Non-pigmented ciliary epithelial cell (primary cell): ENCODE results near the gene PPP2R2B.
A peak's percentile ranks its signal among the peaks of the same experiment; 100 is the strongest.
"Not testable (repeated sequence)": the region's sequence is repeated elsewhere in the genome, so short reads cannot be mapped to it uniquely, and the experiment has no call there.

Source experiments
- DNase-seq: peaks from one replicate; pipeline ENCODE4 v3.0.0-alpha.2; 2010; ENCODE audit warnings: low read depth

The PPP2R2B gene

DNA sequence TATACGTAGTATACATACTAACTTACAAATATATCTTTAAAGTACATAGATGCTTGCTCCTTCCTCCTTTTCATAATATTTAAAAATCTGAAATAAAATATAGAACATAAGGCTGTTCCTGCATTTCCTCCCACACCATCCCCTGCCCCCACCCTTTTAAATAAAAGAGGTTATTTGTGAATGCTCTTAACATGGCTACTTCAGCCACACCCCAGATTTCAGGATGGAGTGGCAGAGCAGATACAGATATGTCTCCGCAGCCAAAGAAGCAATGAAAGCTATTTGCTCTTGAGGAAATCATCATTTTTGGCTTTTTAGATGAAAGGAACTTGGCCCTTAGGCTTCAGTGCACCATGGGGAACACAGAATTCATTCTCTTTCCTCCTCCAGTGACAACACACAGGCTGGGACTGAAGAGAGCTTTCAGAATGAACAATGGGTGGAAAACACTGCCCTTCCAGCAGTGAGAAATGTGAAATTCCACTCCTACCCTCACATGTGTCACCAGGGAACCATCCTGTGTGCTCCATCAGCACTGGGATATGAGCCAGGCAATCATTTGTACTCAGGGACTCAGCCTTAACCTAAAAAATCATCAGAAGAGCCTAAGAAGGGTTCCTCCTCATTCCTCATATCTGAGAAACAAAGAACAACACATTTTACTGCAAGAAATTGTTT lies 134.3 kb downstream of the PPP2R2B start:
- peak; percentile 47 for DNase-seq

GRCh38 chr5:146734936-146735577 lies 143.5 kb downstream of the PPP2R2B start:
- DNase-seq: no peak

GRCh38 chr5:146732962-146733361 lies 145.6 kb downstream of the PPP2R2B start:
- DNase-seq: no peak

- DNase-seq: peak; percentile 91
Observed at GRCh38 chr5:146731909-146732659, 146.5 kb downstream of the PPP2R2B start.

DNA sequence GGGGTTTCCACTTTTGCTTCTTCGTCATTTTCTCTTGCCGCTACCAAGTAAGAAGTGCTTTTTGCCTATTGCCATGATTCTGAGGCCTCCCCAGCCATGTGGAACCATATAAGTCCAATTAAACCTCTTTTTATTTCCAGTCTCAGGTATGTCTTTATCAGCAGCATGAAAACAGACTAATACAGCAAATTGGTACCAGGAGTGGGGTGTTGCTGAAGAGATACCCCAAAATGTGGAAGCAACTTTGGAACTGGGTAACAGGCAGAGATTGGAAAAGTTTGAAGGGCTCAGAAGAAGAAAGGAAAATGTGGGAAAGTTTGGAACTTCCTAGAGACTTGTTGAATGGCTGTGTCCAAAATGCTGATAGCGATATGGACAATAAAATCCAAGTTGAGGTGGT lies 149.8 kb downstream of the PPP2R2B start:
- not testable (repeated sequence) for DNase-seq

- DNase-seq: no peak
Observed at GRCh38 chr5:146726891-146727290, 151.7 kb downstream of the PPP2R2B start.

DNA sequence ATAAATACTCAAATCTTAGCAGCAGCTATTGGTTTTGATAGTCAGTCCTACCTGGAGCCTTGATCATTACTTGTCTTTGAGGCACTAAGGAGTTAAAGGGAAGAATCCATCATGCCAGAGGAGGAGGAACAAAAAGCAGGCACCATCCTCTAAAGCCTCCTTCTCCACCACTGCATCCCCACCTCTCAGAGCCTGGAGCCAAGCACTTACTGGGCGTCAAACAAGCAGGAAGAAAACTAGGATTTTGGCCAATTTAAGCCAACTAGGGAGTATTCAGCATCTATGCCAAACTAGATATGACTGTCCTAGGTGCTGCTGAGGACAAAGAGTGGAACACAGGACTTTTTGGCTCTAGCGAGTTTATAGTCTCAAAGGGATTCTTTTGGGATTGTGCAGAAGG lies 152.5 kb downstream of the PPP2R2B start:
- no peak for DNase-seq

- no peak for DNase-seq
Observed at GRCh38 chr5:146725025-146725424, 153.5 kb downstream of the PPP2R2B start.

DNA sequence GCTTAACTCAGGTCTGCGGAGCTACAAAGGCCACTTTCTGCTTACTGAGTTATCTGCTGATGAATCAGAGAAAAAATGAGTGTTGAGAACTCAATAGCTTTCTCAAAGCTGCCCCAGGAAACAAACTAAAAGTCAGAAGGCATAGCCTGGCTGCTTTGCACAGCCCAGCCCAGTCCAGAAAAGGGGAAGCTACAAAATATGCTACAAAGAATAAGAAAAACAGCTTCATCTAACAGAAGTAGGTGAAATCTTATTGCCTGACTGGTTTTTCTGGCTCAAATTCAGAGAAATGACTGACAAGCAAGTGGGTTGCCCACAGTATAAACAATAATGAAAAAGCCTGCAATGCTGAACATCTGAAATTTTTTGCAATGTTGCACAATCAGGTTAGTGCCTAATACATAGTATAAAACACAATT lies 156.2 kb downstream of the PPP2R2B start:
- DNase-seq: no peak

GRCh38 chr5:146721073-146721815 lies 157.3 kb downstream of the PPP2R2B start:
- DNase-seq: no peak

- no peak for DNase-seq
Observed at GRCh38 chr5:146720107-146720506, 158.4 kb downstream of the PPP2R2B start.

DNA sequence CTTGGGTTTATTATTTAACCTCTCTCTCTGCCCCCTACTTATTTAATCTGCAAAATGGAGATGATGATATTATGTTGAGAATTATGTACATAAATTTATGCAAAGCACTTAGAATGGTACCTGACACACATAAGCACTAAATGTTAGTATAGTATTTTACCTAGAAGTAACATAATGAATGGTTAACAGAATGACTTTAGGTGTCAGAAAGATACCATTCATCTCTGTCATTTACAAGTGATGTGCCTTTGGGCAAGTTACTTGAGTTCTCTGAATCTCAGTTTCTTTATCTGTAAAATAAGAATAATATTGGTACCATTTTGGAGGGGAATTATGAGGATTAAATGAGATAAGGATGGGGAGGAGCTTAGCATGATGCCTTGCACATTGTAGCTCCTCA lies 159.4 kb downstream of the PPP2R2B start:
- no peak for DNase-seq

- DNase-seq: no peak
Observed at GRCh38 chr5:146718609-146719008, 159.9 kb downstream of the PPP2R2B start.

DNA sequence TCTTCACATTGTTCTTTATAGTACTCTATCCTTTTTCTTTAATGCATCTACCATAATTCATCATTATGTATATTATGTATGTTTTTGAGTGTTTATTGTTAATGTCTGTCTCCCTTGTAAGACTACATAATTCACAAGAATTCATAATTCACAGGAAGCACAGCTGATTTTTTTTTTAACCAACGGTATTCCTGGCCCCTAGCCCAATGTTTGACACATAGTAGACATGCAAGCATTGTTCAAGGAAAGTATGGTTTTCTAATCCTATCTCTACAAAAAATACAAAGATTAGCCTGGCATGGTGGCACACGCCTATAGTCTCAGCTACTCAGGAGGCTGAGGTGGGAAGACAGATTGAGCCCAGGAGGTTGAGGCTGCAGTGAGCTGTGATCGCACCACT lies 160.6 kb downstream of the PPP2R2B start:
- DNase-seq: no peak

DNA sequence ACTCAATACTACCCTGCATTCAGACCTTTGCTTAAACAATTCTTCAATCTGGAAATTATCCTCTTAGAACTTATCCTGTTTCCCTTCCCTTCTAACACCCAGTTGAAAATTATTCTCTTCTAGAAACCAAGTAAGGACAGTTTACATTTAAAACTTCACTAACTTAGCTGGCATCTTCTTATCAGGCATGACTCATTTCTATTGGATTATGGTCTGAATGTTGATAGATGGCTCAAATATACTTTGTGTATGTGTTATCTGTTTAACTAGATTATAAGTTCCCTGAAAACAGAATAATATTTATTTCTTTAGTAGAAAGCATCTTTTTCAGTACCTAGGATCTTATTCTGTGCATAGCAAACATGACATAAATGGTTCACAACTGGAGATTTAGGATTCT lies 161.9 kb downstream of the PPP2R2B start:
- no peak for DNase-seq

- no peak for DNase-seq
Observed at GRCh38 chr5:146710348-146710747, 168.2 kb downstream of the PPP2R2B start.

DNA sequence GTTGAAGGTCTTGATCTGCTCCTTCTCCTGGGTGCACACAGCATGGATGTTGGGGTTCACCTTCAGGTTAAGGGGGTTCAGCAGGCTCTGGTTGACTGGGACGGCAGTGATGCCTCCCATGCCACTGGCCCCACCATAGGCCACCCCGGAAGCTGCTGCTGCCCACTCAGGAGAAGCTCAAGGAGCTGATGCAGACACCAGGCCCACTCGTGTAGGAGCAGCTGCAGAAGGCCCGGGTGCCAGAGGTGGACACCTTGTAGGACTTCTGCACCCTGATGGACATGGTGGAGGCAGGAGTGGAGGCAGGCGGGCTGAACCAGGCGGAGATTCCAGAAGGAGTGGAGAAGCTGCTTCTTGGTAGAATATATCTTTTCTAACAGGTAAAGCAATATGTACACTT lies 171.2 kb downstream of the PPP2R2B start:
- no peak for DNase-seq

DNA sequence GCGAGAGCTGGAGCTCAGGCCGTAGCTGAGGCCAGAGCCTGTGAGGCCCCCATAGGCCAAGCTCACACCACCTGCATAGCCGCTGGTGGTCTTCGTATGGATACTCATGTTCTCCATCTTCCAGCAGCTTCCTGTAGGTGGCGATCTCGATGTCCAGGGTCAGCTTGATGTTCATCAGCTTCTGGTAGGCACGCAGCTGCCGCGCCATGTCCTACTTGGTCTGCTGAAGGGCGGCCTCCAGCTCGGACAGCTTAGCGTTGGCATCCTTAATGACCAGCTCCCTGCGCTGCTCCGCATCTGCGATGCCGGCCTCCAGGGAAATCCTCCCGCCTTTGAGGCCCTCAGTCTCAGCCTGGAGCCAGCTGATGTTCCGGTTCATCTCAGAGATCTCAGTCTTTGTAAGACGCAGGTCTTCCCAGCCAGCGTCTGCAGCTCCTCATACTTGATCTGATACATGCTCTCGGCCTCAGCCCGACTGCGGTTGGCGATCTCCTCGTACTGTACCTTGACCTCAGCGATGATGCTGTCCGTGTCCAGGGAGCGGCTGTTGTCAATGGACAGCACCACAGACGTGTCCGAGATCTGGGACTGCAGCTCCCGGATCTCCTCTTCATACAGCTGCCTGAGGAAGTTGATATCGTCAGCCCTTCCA lies 172.1 kb downstream of the PPP2R2B start:
- DNase-seq: no peak

GRCh38 chr5:146704949-146705665 lies 173.4 kb downstream of the PPP2R2B start:
- DNase-seq: no peak

GRCh38 chr5:146703899-146704298 lies 174.7 kb downstream of the PPP2R2B start:
- DNase-seq: no peak

GRCh38 chr5:146703499-146703898 lies 175.1 kb downstream of the PPP2R2B start:
- DNase-seq: no peak
